ENCODE data around the gene NR4A3.

NR4A3 gene

DNA sequence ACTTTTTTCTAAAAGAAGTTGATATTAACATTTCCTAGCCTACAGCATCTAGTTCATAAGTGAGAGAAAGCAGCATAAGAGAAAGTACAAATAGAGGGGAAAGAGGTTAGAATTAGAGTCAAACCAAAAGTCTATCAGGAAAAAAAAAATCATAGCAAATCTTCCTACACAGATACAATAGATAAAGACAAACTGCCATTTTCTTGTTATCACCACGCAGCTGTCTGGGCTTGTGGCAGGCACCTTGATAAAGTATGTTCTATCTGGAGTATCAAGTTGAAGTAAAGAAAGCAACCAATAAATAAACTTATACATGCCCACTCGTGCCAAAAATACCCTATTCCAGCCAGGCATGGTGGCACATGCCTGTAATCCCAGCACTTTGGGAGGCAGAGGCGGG, 5.3 kb upstream of the NR4A3 start:
- no peak for DNase-seq

DNA sequence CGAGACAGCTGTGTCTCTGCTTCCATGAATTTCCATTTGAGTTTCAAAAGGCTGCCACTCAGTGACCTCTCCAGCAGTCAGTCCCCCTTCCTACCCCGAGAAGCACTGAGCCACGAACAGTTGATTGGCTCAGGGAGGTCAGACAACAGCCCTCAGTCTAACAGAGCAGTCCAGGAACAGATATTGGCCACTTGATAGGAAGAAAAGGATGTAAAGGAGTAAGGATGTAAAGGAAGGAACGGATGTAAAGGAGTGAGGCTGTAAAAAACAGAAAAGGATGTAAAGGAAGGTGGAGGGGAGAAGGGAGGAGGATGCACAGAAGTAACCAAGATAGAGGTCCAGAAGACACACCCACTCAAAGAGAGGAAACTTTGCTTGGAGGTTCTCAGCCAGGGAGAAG, 3.2 kb upstream of the NR4A3 start:
- no peak for DNase-seq

- peak; percentile 71 for DNase-seq
Observed at GRCh38 chr9:99819123-99819855, 2.4 kb upstream of the NR4A3 start.

DNA sequence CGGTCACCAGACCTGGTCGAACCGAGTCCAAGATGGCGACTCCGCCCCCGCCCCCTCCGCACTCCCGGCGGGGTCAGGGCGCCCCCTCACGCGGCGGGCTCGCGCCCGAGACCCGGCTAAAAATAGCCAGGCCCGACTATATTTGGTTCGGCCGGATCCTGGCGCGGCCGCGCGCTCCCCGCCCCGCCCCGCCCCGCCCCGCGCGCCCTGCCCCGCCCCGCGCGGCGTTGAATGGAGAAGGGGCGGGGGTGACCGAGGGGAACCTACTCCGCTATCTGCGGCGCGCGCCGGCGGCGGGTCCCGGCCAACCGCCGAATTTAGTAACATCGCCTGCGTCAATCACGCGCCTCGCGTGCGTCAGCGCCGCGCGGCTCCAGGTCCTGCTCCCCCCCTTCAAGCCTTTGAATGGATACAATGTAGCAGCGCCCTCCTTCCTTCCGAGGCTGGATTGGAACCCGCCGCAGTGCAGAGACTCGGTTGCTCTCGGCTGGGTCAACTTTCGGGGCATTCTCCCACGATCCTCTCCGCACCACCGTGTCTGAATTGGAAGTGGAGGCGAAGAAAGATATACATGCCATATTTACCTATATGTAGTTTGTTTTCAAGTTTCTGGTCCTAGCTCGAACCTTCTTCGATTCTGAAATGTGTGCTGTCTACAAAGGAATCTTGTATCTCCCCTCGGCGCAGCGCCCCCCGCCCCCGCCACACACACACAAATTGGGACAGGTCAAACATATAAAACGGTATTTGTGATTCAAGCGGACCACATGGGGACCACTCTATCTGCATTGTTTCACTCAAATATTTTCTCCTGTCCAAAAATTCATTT, 1.6 kb upstream of the NR4A3 start:
- peak; percentile 78 for DNase-seq

- DNase-seq = peak; percentile 57
Observed at GRCh38 chr9:99820685-99821395, 845 bp upstream of the NR4A3 start.

DNA sequence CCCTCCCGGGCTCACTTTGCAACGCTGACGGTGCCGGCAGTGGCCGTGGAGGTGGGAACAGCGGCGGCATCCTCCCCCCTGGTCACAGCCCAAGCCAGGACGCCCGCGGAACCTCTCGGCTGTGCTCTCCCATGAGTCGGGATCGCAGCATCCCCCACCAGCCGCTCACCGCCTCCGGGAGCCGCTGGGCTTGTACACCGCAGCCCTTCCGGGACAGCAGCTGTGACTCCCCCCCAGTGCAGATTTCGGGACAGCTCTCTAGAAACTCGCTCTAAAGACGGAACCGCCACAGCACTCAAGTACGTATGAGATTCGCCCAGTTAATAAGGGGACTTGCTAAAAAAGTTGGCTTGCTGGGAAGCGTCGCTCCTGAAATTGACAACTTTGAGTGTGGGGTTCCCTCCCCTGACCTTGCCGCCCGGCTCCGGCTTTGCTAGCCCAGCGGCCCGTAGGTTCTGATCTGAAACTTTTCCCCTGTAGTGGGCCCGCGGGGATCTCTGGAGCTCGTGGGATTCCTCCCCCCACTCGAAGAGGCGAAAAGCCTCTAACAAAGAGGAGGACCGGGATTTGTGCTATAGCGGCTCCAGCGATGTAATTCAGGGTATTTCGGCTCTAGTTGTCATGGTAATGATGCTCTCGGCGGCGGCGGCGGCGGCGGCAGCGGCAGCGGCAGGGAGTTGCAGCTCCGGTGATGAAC, 572 bp downstream of the NR4A3 start:
- DNase-seq = peak; percentile 70

GRCh38 chr9:99822806-99823591, 1.3 kb downstream of the NR4A3 start:
- peak; percentile 70 for DNase-seq

DNA sequence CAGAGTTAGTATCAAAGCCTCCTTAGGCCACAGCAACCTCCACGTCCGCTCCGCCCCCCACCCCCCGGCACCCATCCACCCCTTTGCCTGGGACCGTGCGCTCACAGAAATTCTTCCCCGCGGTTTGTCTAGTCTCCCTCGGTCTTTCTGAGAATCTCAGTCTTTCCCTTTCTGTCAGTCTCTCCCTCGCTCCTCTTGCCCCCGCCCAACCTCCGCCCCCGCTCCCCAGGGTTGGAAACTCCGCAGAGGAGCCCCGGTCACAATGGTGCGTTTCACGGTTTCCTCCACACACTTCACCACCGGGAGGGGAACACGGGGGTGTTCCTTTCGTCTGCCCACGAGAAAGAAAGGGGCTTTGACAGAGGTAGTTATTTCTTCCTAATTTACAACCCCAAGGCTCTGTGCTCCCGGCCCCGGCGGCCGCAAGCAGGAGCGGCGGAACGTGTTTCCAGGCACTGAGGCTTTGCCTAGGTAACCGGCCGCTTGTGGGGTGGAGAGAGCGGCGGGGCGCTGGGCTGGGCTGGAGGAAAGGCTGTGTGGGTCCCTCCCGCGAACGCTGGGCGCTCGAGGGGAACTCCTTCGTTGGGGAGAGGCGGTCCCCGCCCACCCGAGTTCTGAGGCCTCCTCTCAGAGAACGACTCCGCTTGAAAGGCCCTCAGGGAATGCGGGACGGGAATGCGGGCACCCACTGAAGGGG, 2.1 kb downstream of the NR4A3 start:
- DNase-seq = peak; percentile 16

DNA sequence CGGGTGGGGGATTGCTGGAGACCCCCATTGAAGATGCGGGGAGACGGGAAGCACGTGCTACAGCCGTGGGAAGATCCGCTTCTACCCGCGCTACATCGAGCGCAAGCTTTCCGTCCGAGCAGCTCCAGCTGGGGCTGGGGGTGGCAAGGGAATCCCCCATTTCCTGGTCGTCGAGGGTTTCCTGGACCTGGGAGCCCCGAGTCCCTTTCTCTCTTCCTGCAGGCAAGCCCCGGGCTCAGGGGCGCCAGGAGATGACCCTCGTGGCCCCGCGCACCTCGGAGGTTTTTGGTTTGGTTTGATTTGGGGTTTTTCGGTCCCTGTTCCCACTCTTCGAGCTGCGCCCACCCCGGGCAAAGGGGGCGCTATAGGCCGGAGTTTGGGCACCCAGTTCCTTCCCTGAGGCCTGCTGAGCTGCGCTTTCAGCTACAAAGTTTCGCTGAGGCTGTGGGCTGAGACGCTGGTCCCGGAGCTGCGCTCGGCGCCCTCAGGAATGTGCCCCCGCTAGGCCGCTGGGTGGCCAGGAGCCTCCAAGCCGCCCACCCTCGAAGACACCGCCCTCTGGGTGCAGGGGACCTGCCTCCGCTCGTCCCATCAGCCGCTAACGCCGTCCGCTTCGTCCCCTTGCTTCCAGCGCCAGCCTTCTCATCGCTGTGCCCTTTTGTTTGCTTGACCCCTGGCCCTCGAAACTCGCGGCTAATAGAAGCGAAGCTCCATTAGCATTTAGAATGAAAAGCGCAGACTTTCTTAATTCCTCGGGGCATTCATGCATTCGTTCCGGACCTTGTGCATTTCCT, 2.9 kb downstream of the NR4A3 start:
- DNase-seq = peak; percentile 14

DNA sequence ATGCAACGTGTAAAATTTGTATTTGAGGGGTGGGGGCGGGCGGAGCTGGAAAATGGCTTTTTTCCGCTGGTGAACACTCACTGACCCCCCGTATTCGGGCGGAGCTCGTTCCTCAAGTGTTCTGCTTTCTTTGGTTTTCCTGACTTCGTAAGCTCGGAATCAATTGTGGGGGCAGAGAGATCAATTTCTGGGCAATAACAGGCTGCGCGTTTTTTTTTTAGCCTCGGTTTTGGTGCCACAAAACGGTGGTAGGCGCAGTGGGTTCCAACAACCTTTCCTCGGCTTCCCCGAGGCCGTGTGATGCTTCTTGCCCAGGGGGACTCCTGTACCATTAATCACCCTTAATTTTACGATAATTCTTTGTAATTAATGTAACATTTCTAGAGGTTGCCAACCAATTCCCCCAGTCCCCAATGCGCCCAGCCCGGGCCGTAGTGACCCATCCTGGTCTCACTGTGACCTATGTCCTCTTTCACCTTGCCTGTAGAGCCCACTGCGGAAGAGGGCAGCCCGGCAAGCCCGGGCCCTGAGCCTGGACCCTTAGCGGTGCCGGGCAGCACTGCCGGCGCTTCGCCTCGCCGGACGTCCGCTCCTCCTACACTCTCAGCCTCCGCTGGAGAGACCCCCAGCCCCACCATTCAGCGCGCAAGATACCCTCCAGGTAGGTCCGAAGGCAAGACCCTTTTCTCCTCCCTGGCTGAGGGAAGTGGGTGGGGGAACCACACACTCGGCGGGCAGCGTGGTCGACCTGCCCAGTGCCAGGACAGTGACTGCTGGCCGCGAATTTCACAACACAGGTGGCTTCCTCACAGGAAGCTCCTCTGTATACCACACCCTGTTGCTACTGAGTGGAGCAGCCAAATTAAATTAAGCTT, 3.7 kb downstream of the NR4A3 start:
- DNase-seq = no peak

- DNase-seq = no peak
Observed at GRCh38 chr9:99826579-99826978, 4.9 kb downstream of the NR4A3 start.

- no peak for DNase-seq
Observed at GRCh38 chr9:99827244-99827643, 5.6 kb downstream of the NR4A3 start.

DNA sequence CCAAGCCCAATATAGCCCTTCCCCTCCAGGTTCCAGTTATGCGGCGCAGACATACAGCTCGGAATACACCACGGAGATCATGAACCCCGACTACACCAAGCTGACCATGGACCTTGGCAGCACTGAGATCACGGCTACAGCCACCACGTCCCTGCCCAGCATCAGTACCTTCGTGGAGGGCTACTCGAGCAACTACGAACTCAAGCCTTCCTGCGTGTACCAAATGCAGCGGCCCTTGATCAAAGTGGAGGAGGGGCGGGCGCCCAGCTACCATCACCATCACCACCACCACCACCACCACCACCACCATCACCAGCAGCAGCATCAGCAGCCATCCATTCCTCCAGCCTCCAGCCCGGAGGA, 6.3 kb downstream of the NR4A3 start:
- DNase-seq = no peak

GRCh38 chr9:99828417-99829176, 6.9 kb downstream of the NR4A3 start:
- no peak for DNase-seq

DNA sequence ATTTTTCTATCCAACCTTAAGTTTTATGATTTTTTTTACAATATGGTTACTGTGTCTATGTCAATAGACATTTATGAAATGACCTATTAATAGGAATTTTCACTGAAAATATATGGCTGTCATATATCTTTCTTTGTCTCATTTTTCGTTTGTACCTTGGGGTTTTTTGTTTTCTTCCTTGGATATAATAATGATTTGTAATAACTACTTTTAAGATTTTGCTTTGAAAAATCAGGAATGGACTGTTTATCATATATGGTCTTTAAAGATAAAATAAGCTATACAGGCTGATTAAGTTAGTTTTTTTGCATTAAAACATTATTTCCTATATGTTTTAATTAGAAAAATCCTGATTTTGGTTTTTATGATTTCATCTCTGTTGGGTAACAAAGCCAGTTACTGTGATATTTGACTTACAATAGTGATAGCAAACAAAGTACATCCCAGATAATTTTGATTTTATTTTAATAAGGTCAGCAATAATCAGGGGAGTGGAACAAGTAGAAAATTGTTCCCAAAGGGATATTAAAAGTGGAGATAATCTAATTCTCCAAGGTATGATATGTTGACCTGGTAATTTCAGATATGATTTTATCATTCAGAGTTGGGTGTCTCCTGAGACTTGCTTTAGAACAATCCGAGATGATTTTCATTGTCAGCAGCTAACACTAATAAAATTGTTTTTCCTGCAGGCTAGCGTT, 10.3 kb downstream of the NR4A3 start:
- DNase-seq = no peak

- DNase-seq = no peak
Observed at GRCh38 chr9:99832558-99832864, 10.8 kb downstream of the NR4A3 start.

DNA sequence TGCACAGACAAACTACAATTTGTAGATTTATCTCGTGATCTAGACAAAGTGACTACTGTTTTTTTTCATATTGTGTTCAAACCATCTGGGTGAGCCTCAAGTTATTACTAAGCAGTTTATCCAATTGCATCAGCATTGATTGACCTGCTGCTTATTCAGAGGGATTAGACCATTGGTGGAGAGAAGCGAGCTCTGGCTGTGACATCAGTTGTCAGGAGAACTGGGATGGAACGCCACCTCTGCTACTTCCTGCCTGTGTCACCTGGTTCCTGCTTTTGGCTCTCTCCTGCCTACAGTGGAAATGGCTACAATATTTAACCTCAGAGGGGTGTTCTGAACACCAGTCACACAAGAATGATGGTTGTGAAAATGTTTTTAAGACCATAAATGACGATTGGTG, 12.1 kb downstream of the NR4A3 start:
- DNase-seq = no peak

DNA sequence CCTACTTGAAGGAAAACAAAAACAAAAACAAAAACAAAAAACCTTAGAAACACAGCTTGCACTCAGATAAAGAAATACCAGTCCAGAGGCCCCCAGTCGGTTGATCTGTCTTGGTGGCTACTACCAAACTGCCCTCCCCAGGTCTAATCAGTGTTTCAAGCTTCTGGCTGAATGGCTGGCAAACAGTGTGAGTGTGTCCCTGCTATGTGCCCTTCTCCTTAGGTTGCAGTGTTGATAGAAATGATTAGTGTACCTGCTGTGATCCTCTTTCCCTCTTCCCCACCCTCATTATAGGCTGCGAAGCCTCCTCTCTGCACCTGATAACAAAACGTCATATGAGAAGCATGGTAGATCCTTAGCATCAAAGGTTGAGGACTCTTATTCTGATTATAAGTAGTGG, 12.8 kb downstream of the NR4A3 start:
- DNase-seq = no peak

DNA sequence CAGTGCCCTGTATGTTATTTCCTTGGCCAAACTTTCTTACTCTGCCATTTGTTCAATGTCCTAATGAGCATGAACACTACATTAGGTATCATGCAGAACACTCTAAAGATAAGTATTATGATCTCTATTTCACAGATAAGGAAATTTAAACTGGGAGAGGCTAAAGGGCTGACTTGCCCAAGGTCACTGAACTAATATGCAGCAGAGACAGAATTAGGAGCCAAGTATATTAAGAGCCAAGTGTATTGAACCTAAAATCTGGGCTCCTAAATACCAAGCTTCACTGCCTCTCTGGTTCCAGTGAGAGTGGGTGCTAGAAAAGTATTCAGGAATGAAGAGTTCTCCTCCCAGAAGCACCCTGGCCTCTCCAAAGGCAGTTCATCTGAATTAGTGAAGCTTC, 13.5 kb downstream of the NR4A3 start:
- no peak for DNase-seq
